H9 (cell line): ENCODE data around the gene SPOCD1. TPM values are rescaled to one million over a fixed set of nuclear protein-coding genes. Genes with fewer than 3 reads are reported as not detected.

ENCODE experiments used
- DNase-seq: peaks from one replicate; pipeline ENCODE4 v3.0.0-alpha.2; 2017
- H2AFZ ChIP-seq: one replicate; pipeline ENCODE4 v1.6.1; 2013; ENCODE audit warnings: mild to moderate bottlenecking, low read length, control low read depth, moderate library complexity
- H2AK5ac ChIP-seq: 2 replicates; pipeline ENCODE4 v1.6.1; 2013; ENCODE audit warnings: low read length, control low read depth, mixed read lengths; ENCODE audit not compliant: insufficient read length
- H2BK120ac ChIP-seq: one replicate; pipeline ENCODE4 v1.6.1; 2013; ENCODE audit warnings: low read depth, mild to moderate bottlenecking, low read length, control low read depth, inconsistent platforms; ENCODE audit not compliant: poor library complexity, severe bottlenecking
- H2BK12ac ChIP-seq: 2 replicates; pipeline ENCODE4 v1.6.1; 2013; ENCODE audit warnings: low read length, control low read depth, mixed read lengths, low read depth; ENCODE audit not compliant: insufficient read length
- H2BK15ac ChIP-seq: 2 replicates; pipeline ENCODE4 v1.6.1; 2013; ENCODE audit warnings: low read depth, low read length, control low read depth
- H2BK20ac ChIP-seq: one replicate; pipeline ENCODE4 v1.6.1; 2013; ENCODE audit warnings: low read depth, mild to moderate bottlenecking, low read length, control low read depth, inconsistent platforms; ENCODE audit not compliant: poor library complexity, severe bottlenecking
- H2BK5ac ChIP-seq: 2 replicates; pipeline ENCODE4 v1.6.1; 2013; ENCODE audit warnings: low read length, control low read depth, mixed read lengths; ENCODE audit not compliant: insufficient read length
- H3K14ac ChIP-seq: 2 replicates; pipeline ENCODE4 v1.6.1; 2013; ENCODE audit warnings: low read length, control low read depth; ENCODE audit not compliant: insufficient read depth
- H3K18ac ChIP-seq: 2 replicates; pipeline ENCODE4 v1.6.1; 2013; ENCODE audit warnings: low read depth, mild to moderate bottlenecking, mixed read lengths, low read length, control low read depth; ENCODE audit not compliant: insufficient read length
- H3K23ac ChIP-seq: 2 replicates; pipeline ENCODE4 v1.6.1; 2013; ENCODE audit warnings: low read length, control low read depth, mixed read lengths, low read depth; ENCODE audit not compliant: insufficient read length
- H3K23me2 ChIP-seq: 2 replicates; pipeline ENCODE4 v1.6.1; 2013; ENCODE audit warnings: low read depth, mild to moderate bottlenecking, mixed read lengths, low read length, control low read depth; ENCODE audit not compliant: insufficient read length, poor library complexity, severe bottlenecking
- H3K27ac ChIP-seq: 2 replicates; pipeline ENCODE4 v1.5.1; 2013; ENCODE audit warnings: low read length, control low read depth, mixed read lengths, low read depth; ENCODE audit not compliant: insufficient read length
- H3K27me3 ChIP-seq: 2 replicates; pipeline ENCODE4 v1.6.1; 2013; ENCODE audit warnings: low read length, control low read depth, inconsistent platforms; ENCODE audit not compliant: insufficient read depth
- H3K4ac ChIP-seq: 2 replicates; pipeline ENCODE4 v1.6.1; 2013; ENCODE audit warnings: low read depth, mild to moderate bottlenecking, control low read depth, inconsistent platforms, low read length, moderate library complexity
- H3K4me1 ChIP-seq: 2 replicates; pipeline ENCODE4 v1.6.1; 2013; ENCODE audit warnings: low read length, control low read depth, inconsistent platforms; ENCODE audit not compliant: insufficient read depth
- H3K4me2 ChIP-seq: 2 replicates; pipeline ENCODE4 v1.6.1; 2013; ENCODE audit warnings: low read length, control low read depth, mixed read lengths; ENCODE audit not compliant: insufficient read length, insufficient read depth
- H3K56ac ChIP-seq: 2 replicates; pipeline ENCODE4 v1.6.1; 2013; ENCODE audit warnings: low read depth, mild to moderate bottlenecking, mixed read lengths, low read length, control low read depth; ENCODE audit not compliant: insufficient read length
- H3K79me1 ChIP-seq: 2 replicates; pipeline ENCODE4 v1.6.1; 2013; ENCODE audit warnings: low read depth, mild to moderate bottlenecking, moderate library complexity, low read length, control low read depth, inconsistent platforms; ENCODE audit not compliant: insufficient read depth, poor library complexity, severe bottlenecking
- H3K79me2 ChIP-seq: 2 replicates; pipeline ENCODE4 v1.6.1; 2013; ENCODE audit warnings: low read length, control low read depth, inconsistent platforms; ENCODE audit not compliant: insufficient read depth
- H3K9ac ChIP-seq: 2 replicates; pipeline ENCODE4 v1.6.1; 2013; ENCODE audit warnings: low read length, control low read depth, mixed read lengths; ENCODE audit not compliant: insufficient read length; ENCODE audit errors: extremely low read depth
- H3K9me3 ChIP-seq: one replicate; pipeline ENCODE4 v1.6.1; 2013; ENCODE audit warnings: low read depth, low read length, inconsistent platforms; ENCODE audit not compliant: control insufficient read depth
- H3T11ph ChIP-seq: one replicate; pipeline ENCODE4 v1.6.1; 2013; ENCODE audit warnings: mild to moderate bottlenecking, low read length, control low read depth, inconsistent platforms
- H4K20me1 ChIP-seq: one replicate; pipeline ENCODE4 v1.6.1; 2013; ENCODE audit not compliant: control insufficient read depth, insufficient read length, insufficient read depth
- H4K5ac ChIP-seq: 2 replicates; pipeline ENCODE4 v1.6.1; 2013; ENCODE audit warnings: low read depth, mild to moderate bottlenecking, mixed read lengths, low read length, control low read depth; ENCODE audit not compliant: insufficient read length
- H4K8ac ChIP-seq: replicated peaks from 2 replicates; pipeline ENCODE4 v1.6.1; 2013; ENCODE audit warnings: low read length, control low read depth, mixed read lengths, low read depth; ENCODE audit not compliant: insufficient read length
- H4K91ac ChIP-seq: 2 replicates; pipeline ENCODE4 v1.6.1; 2013; ENCODE audit warnings: low read depth, mild to moderate bottlenecking, moderate library complexity, mixed read lengths, low read length, control low read depth; ENCODE audit not compliant: insufficient read length
- H3K27ac Mint-ChIP-seq, 3 experiments: 2 replicates in 2 of 3; 3 replicates in 1 of 3; pipeline ENCODE4 v1.8.0; 2020 to 2021; ENCODE audit warnings: mixed read lengths in 3 of 3, mild to moderate bottlenecking in 1 of 3, moderate library complexity in 1 of 3
- H3K27me3 Mint-ChIP-seq: 2 replicates; pipeline ENCODE4 v1.8.0; 2021; ENCODE audit warnings: low read depth, mild to moderate bottlenecking, moderate library complexity, mixed read lengths
- H3K36me3 Mint-ChIP-seq, 3 experiments: 2 replicates in 2 of 3; 3 replicates in 1 of 3; pipeline ENCODE4 v1.8.0; 2020 to 2021; ENCODE audit warnings: low read depth in 3 of 3, mixed read lengths in 3 of 3; ENCODE audit not compliant: insufficient read depth in 1 of 3
- H3K4me1 Mint-ChIP-seq, 2 experiments: 2 replicates each; pipeline ENCODE4 v1.8.0; 2020; ENCODE audit warnings: mixed read lengths in 2 of 2
- H3K4me3 Mint-ChIP-seq, 2 experiments: 2 replicates in 1 of 2; 3 replicates in 1 of 2; pipeline ENCODE4 v1.8.0; 2020 to 2021; ENCODE audit warnings: mild to moderate bottlenecking in 2 of 2, mixed read lengths in 2 of 2, moderate library complexity in 1 of 2
- H3K9me3 Mint-ChIP-seq, 2 experiments: 2 replicates in 1 of 2; 3 replicates in 1 of 2; pipeline ENCODE4 v1.8.0; 2020; ENCODE audit warnings: mild to moderate bottlenecking in 2 of 2, mixed read lengths in 2 of 2, moderate library complexity in 1 of 2
- CTCF ChIP-seq: fragments of 200-600 bp; sonication (generic); conservative IDR thresholded peaks from 3 replicates; pipeline ENCODE4 v1.8.0; 2021; ENCODE audit warnings: antibody characterized with exemption, mild to moderate bottlenecking
- WGBS: extraction: QIAGEN DNeasy Blood & Tissue Kit; methylation state at CpG from one replicate; pipeline ENCODE4 v1.1.7; 2013; ENCODE audit warnings: missing lambda C conversion rate, low lambda C conversion rate, mixed read lengths; ENCODE audit not compliant: insufficient read length; ENCODE audit errors: extremely low coverage; 5-methylcytosine and 5-hydroxymethylcytosine counted together
- total RNA-seq: library from RNA; stranded (reverse); gene quantifications from 2 replicates; pipeline ENCODE4 v1.2.1, GENCODE V29; 2021

SPOCD1 gene
- total RNA-seq, 1 experiment from 2014 or later: 1.5 TPM

- Histone ChIP-seq H2BK120ac (no peak overlapping the region), H3K4me1 (no peaks in the 10 kb centered on the region), H3K79me2 (no peaks in the 10 kb centered on the region), H2BK12ac (no peak overlapping the region), H4K20me1 (no peaks in the 10 kb centered on the region), H3K56ac (no peak overlapping the region), H4K8ac (no peak overlapping the region), H3K9me3 (no peaks in the 10 kb centered on the region), H3K27me3 (no peaks in the 10 kb centered on the region), H4K5ac (no peak overlapping the region), H3K4me2 (no peak overlapping the region), H2BK5ac (no peak overlapping the region), H3T11ph (no peak overlapping the region), H3K4ac (no peak overlapping the region), H2AK5ac (no peak overlapping the region), H3K9ac (no peak overlapping the region), H2BK20ac (no peak overlapping the region), H3K23me2 (no peaks in the 10 kb centered on the region), H3K18ac (no peak overlapping the region), H3K23ac (no peak overlapping the region), H2AFZ (no peak overlapping the region), H3K14ac (no peak overlapping the region), H4K91ac (no peak overlapping the region), H2BK15ac (no peak overlapping the region), H3K79me1 (no peaks in the 10 kb centered on the region), H3K27ac (no peak overlapping the region)
- Mint-ChIP-seq H3K9me3 (no peaks in the 10 kb centered on the region; a peak in 1 of 5 replicates), H3K27me3 (no peaks in the 10 kb centered on the region; the same call in none of the 2 replicates), H3K4me3 (no peak overlapping the region), H3K27ac (no peak overlapping the region), H3K4me1 (peaks cover 17 to 42% of the 10 kb centered on the region in 2 experiments), H3K36me3 (no peaks in the 10 kb centered on the region)
- TF ChIP-seq CTCF: no peak
- no CpG with 5 or more reads among the region's 16 CpGs for WGBS
- no peak for DNase-seq
Observed at GRCh38 chr1:31799895-31800673, 15.7 kb downstream of the SPOCD1 start.
